ENCODE results near the gene ERI3.

- TF ChIP-seq POLR2A (IDR thresholded peaks at IDR 0.05; ENCODE audit: low read depth, low read length): no peak
- TF ChIP-seq POLR2AphosphoS5 (IDR thresholded peaks at IDR 0.05; ENCODE audit: low read depth, low read length): no peak
- TF ChIP-seq TAF1 (IDR thresholded peaks at IDR 0.05; ENCODE audit: borderline replicate concordance, low read depth, low read length): no peak
Measured at GRCh38 chr1:44233593-44233992, 121.5 kb downstream of the ERI3 start.

Measured in GM12892 (cell line).